D721Med (cell line): ENCODE results near the gene PACRG.

Experiments
- DNase-seq: peaks from one replicate; pipeline ENCODE4 v3.0.0; 2011; ENCODE audit warnings: low spot score; ENCODE audit not compliant: insufficient read length
- FAIRE-seq: peaks from 2 replicates; lab custom pipeline; 2011; peaks lifted over from hg19 to GRCh38; lab: Jason Lieb, UNC
- TF ChIP-seq, protein P1 (sequence below): IDR thresholded peaks from 2 replicates; pipeline ENCODE4 v1.5.1; 2012; ENCODE audit warnings: mild to moderate bottlenecking, control low read depth; ENCODE audit not compliant: insufficient read depth; ENCODE audit errors: missing control alignments

PACRG gene

DNA sequence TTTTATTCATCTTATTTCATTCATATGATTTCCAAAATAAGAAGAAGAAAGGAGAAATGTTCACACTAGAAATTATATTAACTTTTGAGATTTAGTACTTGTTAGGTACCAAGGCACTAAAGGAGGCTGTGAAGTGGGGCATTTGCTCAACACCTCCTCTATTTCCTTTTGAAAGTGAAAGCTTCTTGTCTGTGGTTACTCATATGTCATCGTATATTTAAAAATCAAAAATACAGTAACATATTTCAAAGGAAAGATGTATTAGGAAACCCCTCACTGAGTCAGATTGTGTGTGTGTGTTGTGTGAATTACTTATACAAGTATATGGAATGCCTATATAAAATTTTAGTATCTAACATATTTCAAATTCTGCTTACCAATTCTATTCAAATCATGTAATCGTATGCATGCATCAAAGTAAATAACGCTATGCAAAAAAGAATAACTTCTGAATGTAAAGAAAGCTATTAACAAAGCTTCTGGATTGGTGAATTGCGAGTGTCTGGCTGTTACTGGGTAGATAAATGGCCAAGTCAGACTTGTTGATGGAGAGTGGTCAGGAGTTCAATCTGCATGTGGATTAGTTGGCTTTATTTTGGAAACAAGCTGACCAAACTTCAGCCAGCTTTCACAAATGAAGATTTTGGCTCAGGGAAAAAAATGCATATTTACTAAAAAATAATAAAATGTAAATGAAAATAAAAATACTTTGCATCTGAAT lies 70.9 kb downstream of the PACRG start:
- FAIRE-seq (no peak), DNase-seq (no peak)
- TF ChIP-seq, protein P1, sequence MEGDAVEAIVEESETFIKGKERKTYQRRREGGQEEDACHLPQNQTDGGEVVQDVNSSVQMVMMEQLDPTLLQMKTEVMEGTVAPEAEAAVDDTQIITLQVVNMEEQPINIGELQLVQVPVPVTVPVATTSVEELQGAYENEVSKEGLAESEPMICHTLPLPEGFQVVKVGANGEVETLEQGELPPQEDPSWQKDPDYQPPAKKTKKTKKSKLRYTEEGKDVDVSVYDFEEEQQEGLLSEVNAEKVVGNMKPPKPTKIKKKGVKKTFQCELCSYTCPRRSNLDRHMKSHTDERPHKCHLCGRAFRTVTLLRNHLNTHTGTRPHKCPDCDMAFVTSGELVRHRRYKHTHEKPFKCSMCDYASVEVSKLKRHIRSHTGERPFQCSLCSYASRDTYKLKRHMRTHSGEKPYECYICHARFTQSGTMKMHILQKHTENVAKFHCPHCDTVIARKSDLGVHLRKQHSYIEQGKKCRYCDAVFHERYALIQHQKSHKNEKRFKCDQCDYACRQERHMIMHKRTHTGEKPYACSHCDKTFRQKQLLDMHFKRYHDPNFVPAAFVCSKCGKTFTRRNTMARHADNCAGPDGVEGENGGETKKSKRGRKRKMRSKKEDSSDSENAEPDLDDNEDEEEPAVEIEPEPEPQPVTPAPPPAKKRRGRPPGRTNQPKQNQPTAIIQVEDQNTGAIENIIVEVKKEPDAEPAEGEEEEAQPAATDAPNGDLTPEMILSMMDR = no peak

DNA sequence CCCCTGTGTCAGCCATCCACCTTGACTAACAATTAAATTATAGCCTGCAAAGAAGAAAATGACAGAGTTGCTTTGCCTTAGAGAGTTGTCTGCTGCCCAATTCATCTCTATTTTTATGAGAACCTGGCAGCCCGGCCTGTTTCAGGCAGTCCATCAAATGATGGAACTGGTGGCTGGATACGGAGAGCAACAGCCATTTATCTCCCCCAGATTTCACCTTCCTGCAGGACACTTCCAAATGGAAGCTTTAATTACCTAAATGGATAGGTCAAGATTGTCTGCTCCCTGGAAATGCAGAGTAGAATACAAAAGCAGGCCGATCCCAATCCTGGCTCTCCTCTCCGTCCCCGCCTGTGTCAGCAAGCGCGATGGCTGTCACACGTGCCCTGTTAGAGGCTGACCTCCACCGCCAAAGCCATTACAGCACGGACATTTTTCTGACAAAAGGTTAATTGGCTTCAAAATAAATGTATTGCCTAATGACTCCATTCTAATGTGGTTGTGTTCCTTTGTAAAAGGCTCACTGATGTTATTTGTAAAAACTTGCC lies 86.7 kb downstream of the PACRG start:
- DNase-seq = no peak
- TF ChIP-seq, protein P1 = no peak
- no peak for FAIRE-seq

DNA sequence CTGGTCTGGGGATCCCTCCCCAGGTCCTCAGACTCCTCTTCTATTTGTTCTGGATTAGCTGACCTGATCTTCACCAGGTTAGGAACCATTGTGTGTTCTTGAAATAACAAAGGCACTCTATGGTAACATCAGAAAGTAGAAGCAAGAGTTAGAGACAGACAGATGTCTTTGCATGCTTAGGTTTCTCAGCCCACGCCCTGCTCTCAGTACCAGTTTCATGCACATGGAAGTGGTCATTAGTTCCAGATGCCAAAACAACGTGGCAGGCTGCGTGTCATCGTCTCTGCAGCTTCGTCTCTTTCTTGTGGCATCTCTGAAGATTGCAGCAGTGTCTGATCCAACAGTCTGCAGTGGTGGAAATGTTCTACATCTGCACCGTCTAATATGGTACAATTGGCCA lies 89.4 kb downstream of the PACRG start:
- FAIRE-seq = no peak
- TF ChIP-seq, protein P1 = no peak
- no peak for DNase-seq

DNA sequence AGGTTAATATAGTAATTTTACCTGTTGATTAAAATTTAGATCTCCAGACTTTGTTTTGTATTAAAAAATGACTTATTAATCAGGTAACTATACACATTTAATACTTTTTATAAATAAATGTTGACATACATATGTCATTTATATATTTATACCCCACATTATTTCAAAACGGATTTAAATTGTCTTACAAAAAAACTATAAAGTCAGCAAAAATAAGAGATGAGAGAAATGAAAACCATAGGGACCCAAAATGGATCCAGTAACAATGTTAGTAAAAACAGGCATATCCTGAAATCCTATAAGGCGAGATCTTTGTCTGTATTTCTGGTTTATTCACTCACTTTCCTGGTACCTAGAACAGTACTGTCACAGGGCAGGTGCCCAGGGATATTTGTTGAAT lies 91.5 kb downstream of the PACRG start:
- TF ChIP-seq, protein P1 = no peak
- no peak for DNase-seq
- no peak for FAIRE-seq

DNA sequence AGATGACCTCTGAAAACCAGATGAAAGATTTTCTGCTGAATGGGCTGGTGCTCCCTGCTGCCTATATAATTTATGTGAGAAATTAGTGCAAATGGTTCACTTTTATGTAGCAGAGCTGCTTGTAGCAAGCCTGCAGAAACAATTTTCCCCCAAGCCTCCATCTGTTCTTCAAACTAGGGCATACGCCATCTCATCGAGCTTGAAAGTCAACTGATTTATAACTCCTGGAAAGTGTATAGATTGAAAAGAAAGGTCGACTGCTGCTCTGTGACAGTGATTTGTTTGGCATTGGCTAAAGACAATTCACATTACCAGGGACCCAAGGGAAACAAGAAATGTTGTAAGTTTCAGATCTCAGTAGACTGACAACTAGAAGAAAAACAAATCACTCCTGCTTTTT lies 93.3 kb downstream of the PACRG start:
- no peak for DNase-seq
- no peak for FAIRE-seq
- TF ChIP-seq, protein P1 = no peak

DNA sequence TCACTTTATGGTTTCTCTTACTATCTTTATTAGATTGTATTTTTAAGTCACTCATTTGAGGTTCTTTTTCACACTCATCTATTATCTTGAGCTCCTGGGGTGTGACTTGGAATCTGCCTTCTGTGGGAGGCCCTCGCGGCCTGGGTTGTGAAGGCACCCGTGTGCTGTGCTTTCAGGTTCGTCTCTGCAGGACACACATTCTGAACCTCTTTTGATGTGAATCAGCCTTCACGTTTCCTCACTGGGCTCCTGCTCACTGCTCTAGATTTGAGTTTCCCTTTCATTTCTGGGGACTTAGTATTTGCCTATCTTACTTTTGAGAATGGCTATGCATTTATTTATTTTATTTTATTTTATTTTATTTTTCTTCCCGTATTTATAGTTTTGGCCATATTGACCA lies 97.8 kb downstream of the PACRG start:
- TF ChIP-seq, protein P1 = no peak
- FAIRE-seq (no peak), DNase-seq (no peak)
